ENCODE results near the gene SKI. TPM values are rescaled to one million over a fixed set of nuclear protein-coding genes. Genes with fewer than 3 reads are reported as not detected.

SKI gene
- total and polyA plus RNA-seq, 2 experiments from 2014 or later: 9.3 to 66.8 TPM

DNA sequence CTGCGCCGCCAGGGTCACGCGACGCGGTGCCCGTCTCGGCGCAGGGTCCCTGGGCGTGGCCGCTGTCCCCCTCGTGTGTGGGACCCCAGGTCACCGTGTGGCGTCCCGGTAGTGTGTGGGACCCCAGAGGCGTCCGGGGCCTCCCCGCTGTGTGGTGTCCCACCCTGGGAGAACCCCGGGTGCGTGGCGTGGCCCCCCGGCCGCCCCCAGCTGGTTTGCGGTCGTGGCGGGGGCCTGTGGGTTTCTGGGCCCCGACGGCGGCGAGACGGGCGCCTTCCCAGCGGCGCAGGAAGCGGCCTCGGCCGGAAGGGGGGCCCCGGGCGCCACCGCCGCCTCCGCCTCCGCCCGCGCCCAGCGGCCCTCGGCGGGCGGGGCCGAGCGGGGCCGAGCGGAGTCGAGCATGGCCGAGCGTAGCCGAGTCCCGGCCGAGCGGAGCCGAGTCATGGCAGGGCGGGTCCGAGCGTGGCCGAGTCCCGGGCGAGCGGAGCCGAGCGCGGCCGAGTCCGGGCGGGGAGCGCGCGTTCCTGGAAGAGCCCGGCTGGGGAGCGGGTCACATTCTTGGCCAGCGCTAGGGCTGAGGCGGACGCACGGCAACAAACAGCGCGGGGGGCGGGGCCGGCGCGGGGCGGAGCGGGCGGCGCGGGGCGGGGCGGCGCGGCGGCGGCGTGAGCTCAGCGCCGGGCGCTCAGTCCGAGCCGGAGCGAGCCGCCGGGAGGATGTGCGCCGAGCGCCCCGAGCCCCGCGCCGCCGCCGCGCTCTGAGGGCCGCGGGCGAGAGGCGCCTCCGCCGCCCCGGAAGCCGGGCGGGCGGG, 568 bp upstream of the SKI start:
- H3K36me3 ChIP-seq (ENCODE audit: insufficient read depth): no peaks in the 10 kb centered on the region
- H3K9me3 Mint-ChIP-seq: no peaks in the 10 kb centered on the region; the same call in 2 of the 3 replicates
- H3K79me2 ChIP-seq (replicated peaks; ENCODE audit: insufficient read depth): peaks cover 38% of the 10 kb centered on the region
- H3K36me3 Mint-ChIP-seq (ENCODE audit: low read depth): peaks cover 10% of the 10 kb centered on the region
- H3K27me3 Mint-ChIP-seq (ENCODE audit: insufficient read depth, low read depth, poor library complexity): peaks cover 13% of the 10 kb centered on the region
- no peak overlapping the region for H2AFZ ChIP-seq
- TF ChIP-seq EZH2 (IDR thresholded peaks at IDR 0.05; ENCODE audit: low read depth, unreplicated experiment) (no peak), NANOG (IDR thresholded peaks at IDR 0.05; ENCODE audit: borderline replicate concordance) (no peak), POLR2AphosphoS5 (IDR thresholded peaks at IDR 0.05; ENCODE audit: low read depth) (peak; percentile 32)
- H3F3A ChIP-seq (replicated peaks; ENCODE audit: low read depth): peaks cover 10% of the 10 kb centered on the region; the same call in 1 of the 2 replicates
- H3K27ac ChIP-seq (ENCODE audit: low read depth): no peak overlapping the region; the same call in 1 of the 2 replicates
- H3K4me3 Mint-ChIP-seq: peak overlapping the region; percentile 56; the same call in 2 of the 3 replicates
- peaks cover 20% of the 10 kb centered on the region for H4K20me1 ChIP-seq (replicated peaks; ENCODE audit: insufficient read depth)
- H3K27me3 ChIP-seq (ENCODE audit: insufficient read depth): no peaks in the 10 kb centered on the region
- H3K4me2 ChIP-seq: peak overlapping the region; percentile 88
- peak; percentile 57 for ATAC-seq
- H3K4me1 Mint-ChIP-seq: peaks cover 28% of the 10 kb centered on the region
- no peaks in the 10 kb centered on the region for H3K9me2 ChIP-seq (ENCODE audit: insufficient read depth)
- no peak overlapping the region for H3K27ac Mint-ChIP-seq
- peak; percentile 97 for DNase-seq (ENCODE audit: low spot score)
- H3K4me3 ChIP-seq: peak overlapping the region; percentile 64
- H3K4me1 ChIP-seq (ENCODE audit: insufficient read depth): peaks cover 32% of the 10 kb centered on the region; the same call in 1 of the 2 replicates

DNA sequence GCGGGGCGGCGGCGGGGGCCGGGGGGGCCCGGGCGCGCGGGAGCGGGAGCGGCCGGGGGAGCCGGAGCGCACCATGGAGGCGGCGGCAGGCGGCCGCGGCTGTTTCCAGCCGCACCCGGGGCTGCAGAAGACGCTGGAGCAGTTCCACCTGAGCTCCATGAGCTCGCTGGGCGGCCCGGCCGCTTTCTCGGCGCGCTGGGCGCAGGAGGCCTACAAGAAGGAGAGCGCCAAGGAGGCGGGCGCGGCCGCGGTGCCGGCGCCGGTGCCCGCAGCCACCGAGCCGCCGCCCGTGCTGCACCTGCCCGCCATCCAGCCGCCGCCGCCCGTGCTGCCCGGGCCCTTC, 546 bp downstream of the SKI start:
- H3K36me3 Mint-ChIP-seq (ENCODE audit: low read depth): peaks cover 10% of the 10 kb centered on the region
- DNase-seq (ENCODE audit: low spot score): peak; percentile 23
- peaks cover 16% of the 10 kb centered on the region for H3K27me3 Mint-ChIP-seq (ENCODE audit: insufficient read depth, low read depth, poor library complexity)
- peaks cover 11% of the 10 kb centered on the region; the same call in 1 of the 2 replicates for H3F3A ChIP-seq (replicated peaks; ENCODE audit: low read depth)
- peak overlapping the region; percentile 99 for H3K4me2 ChIP-seq
- no peak overlapping the region for H3K27ac ChIP-seq (ENCODE audit: low read depth)
- H3K4me1 Mint-ChIP-seq: peaks cover 32% of the 10 kb centered on the region
- H2AFZ ChIP-seq: no peak overlapping the region
- H3K4me3 ChIP-seq: peak overlapping the region; percentile 85
- H3K9me2 ChIP-seq (ENCODE audit: insufficient read depth): no peaks in the 10 kb centered on the region
- peak overlapping the region; percentile 97 for H3K4me3 Mint-ChIP-seq
- no peak for ATAC-seq
- no peak overlapping the region for H3K27ac Mint-ChIP-seq
- no peaks in the 10 kb centered on the region for H3K36me3 ChIP-seq (ENCODE audit: insufficient read depth)
- no peaks in the 10 kb centered on the region; the same call in 2 of the 3 replicates for H3K9me3 Mint-ChIP-seq
- no peaks in the 10 kb centered on the region for H3K27me3 ChIP-seq (ENCODE audit: insufficient read depth)
- peaks cover 49% of the 10 kb centered on the region for H3K79me2 ChIP-seq (replicated peaks; ENCODE audit: insufficient read depth)
- peaks cover 28% of the 10 kb centered on the region; the same call in 1 of the 2 replicates for H3K4me1 ChIP-seq (ENCODE audit: insufficient read depth)
- peaks cover 31% of the 10 kb centered on the region for H4K20me1 ChIP-seq (replicated peaks; ENCODE audit: insufficient read depth)
- no peak for TF ChIP-seq CREB1 (CRISPR knock-in tag; IDR thresholded peaks at IDR 0.05; ENCODE audit: low read depth)
- TF ChIP-seq STAT1 (IDR thresholded peaks at IDR 0.05; ENCODE audit: unreplicated experiment): no peak
- TF ChIP-seq, protein P1, sequence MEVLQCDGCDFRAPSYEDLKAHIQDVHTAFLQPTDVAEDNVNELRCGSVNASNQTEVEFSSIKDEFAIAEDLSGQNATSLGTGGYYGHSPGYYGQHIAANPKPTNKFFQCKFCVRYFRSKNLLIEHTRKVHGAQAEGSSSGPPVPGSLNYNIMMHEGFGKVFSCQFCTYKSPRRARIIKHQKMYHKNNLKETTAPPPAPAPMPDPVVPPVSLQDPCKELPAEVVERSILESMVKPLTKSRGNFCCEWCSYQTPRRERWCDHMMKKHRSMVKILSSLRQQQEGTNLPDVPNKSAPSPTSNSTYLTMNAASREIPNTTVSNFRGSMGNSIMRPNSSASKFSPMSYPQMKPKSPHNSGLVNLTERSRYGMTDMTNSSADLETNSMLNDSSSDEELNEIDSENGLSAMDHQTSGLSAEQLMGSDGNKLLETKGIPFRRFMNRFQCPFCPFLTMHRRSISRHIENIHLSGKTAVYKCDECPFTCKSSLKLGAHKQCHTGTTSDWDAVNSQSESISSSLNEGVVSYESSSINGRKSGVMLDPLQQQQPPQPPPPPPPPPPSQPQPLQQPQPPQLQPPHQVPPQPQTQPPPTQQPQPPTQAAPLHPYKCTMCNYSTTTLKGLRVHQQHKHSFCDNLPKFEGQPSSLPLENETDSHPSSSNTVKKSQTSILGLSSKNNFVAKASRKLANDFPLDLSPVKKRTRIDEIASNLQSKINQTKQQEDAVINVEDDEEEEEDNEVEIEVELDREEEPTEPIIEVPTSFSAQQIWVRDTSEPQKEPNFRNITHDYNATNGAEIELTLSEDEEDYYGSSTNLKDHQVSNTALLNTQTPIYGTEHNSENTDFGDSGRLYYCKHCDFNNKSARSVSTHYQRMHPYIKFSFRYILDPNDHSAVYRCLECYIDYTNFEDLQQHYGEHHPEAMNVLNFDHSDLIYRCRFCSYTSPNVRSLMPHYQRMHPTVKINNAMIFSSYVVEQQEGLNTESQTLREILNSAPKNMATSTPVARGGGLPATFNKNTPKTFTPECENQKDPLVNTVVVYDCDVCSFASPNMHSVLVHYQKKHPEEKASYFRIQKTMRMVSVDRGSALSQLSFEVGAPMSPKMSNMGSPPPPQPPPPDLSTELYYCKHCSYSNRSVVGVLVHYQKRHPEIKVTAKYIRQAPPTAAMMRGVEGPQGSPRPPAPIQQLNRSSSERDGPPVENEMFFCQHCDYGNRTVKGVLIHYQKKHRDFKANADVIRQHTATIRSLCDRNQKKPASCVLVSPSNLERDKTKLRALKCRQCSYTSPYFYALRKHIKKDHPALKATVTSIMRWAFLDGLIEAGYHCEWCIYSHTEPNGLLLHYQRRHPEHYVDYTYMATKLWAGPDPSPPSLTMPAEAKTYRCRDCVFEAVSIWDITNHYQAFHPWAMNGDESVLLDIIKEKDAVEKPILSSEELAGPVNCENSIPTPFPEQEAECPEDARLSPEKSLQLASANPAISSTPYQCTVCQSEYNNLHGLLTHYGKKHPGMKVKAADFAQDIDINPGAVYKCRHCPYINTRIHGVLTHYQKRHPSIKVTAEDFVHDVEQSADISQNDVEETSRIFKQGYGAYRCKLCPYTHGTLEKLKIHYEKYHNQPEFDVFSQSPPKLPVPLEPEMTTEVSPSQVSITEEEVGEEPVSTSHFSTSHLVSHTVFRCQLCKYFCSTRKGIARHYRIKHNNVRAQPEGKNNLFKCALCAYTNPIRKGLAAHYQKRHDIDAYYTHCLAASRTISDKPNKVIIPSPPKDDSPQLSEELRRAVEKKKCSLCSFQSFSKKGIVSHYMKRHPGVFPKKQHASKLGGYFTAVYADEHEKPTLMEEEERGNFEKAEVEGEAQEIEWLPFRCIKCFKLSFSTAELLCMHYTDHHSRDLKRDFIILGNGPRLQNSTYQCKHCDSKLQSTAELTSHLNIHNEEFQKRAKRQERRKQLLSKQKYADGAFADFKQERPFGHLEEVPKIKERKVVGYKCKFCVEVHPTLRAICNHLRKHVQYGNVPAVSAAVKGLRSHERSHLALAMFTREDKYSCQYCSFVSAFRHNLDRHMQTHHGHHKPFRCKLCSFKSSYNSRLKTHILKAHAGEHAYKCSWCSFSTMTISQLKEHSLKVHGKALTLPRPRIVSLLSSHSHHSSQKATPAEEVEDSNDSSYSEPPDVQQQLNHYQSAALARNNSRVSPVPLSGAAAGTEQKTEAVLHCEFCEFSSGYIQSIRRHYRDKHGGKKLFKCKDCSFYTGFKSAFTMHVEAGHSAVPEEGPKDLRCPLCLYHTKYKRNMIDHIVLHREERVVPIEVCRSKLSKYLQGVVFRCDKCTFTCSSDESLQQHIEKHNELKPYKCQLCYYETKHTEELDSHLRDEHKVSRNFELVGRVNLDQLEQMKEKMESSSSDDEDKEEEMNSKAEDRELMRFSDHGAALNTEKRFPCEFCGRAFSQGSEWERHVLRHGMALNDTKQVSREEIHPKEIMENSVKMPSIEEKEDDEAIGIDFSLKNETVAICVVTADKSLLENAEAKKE (CRISPR knock-in tag; IDR thresholded peaks at IDR 0.05): no peak
- no peak for TF ChIP-seq EZH2phosphoT487 (IDR thresholded peaks at IDR 0.05; ENCODE audit: unreplicated experiment)
- TF ChIP-seq EZH2 (IDR thresholded peaks at IDR 0.05; ENCODE audit: low read depth, unreplicated experiment): no peak
- TF ChIP-seq ZNF331 (CRISPR knock-in tag; IDR thresholded peaks at IDR 0.05; ENCODE audit: low read depth): no peak
- no peak for TF ChIP-seq NANOG (IDR thresholded peaks at IDR 0.05; ENCODE audit: borderline replicate concordance)
- TF ChIP-seq POLR2AphosphoS5 (IDR thresholded peaks at IDR 0.05; ENCODE audit: low read depth): no peak
- no peak for TF ChIP-seq ZNF114 (CRISPR knock-in tag; IDR thresholded peaks at IDR 0.05)
- TF ChIP-seq, protein P2, sequence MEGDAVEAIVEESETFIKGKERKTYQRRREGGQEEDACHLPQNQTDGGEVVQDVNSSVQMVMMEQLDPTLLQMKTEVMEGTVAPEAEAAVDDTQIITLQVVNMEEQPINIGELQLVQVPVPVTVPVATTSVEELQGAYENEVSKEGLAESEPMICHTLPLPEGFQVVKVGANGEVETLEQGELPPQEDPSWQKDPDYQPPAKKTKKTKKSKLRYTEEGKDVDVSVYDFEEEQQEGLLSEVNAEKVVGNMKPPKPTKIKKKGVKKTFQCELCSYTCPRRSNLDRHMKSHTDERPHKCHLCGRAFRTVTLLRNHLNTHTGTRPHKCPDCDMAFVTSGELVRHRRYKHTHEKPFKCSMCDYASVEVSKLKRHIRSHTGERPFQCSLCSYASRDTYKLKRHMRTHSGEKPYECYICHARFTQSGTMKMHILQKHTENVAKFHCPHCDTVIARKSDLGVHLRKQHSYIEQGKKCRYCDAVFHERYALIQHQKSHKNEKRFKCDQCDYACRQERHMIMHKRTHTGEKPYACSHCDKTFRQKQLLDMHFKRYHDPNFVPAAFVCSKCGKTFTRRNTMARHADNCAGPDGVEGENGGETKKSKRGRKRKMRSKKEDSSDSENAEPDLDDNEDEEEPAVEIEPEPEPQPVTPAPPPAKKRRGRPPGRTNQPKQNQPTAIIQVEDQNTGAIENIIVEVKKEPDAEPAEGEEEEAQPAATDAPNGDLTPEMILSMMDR (conservative IDR thresholded peaks at IDR 0.05; ENCODE audit: low read depth in 2 of 2): no peak
- TF ChIP-seq JUNB (IDR thresholded peaks at IDR 0.05; ENCODE audit: unreplicated experiment): no peak

Measured in GM23338 (cell line).